Effector CD8-positive, alpha-beta T cell (primary cell): Measurements from ENCODE around the gene MMP7.

Experiments used
- DNase-seq: peaks from one replicate; lab custom pipeline; 2025; lab: John Stamatoyannopoulos, UW

The MMP7 gene

DNA sequence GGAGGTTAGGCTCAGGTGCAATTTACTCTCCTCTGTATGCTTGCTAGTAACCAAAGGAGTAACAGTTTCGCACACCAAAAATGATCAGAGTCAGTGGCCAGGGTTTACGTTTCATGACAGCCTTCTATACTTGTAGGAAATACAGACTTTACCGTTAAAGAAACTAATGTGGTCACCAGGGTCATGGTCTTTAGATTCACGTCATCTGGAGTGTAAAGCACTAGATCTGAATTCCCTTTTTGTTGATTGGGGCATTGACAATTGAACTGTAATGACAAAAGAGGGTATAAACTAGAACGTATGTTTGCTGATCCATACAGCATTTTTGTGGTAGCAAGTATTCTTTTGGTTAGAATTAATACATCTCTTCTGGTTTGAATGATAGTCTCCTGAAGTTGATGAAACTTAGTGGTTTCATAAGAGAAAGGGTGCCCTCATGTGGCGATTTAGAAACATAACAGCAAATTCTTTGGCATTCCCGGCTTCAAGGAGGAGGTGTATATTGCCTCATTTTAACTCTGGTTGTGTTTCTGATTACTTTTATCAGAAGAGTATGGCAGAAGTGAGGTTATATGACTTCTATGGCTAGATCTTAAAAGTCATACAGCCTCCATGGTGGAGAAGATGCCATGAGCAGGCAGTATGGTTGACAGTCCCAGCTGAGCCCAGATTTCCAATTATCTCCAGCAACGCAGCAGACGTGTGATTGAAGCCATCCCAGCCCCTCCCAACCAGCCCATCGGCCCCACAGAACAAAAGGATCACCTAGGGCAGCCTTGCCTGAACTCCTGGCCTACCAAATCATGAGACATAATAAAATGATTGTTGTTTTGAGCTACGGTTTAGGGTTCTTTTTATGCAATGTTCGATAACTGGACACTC is 35.1 kb downstream of the MMP7 start:
- DNase-seq = peak; percentile 11

DNA sequence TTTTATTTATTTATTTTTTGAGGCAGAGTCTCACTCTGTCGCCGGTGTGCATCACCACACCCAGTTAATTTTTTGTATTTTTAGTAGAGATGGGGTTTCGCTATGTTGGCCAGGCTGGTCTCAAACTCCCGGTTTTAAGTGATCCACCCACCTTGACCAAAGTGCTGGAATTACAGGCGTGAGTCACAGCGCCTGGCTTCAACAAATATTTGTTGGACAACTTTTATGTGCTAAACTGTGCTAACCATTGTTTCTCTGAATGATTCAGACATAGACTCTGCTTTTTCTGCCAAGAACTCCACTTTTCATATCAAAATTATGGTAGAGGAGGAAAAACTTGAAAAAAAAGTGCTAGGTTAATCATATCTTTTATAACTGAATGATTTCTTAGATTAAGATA is 36.3 kb downstream of the MMP7 start:
- no peak for DNase-seq

DNA sequence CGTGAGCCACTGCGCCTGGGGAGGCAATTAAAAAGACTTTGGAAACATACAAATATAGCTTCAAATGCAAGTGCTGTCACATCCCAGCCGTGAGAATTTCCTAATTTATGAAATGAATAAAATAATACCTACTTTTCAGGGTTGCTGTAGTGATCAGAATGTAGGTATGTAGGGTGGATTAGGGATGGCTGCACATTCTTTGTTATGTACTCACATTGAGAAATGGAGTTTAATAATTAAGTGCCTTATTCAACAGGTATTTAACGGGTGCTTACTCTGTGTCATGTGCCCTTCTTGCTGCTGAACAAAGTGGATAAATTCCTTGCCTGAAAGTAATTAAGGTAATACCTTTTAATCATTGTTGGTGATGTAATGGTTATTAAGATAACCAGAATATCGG is 37.0 kb downstream of the MMP7 start:
- DNase-seq = no peak

DNA sequence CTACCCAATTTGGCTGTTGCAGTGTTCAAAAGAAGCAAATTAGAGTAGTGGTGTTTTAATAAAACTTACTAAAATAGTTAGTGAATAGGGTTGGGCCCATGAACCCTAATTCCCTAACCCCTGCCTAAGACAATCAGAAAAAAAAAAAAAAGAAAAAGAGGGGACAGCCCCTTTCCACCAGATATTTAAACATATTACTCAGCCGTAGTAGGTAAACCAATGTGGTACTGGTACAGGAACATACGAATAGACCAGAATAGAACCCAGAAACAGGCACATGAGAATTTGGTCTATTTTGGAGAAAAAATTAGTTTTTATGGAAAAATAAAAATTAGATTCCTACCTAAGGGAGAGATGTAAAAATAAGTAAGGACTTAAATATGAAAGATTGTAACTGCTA is 38.6 kb downstream of the MMP7 start:
- no peak for DNase-seq

DNA sequence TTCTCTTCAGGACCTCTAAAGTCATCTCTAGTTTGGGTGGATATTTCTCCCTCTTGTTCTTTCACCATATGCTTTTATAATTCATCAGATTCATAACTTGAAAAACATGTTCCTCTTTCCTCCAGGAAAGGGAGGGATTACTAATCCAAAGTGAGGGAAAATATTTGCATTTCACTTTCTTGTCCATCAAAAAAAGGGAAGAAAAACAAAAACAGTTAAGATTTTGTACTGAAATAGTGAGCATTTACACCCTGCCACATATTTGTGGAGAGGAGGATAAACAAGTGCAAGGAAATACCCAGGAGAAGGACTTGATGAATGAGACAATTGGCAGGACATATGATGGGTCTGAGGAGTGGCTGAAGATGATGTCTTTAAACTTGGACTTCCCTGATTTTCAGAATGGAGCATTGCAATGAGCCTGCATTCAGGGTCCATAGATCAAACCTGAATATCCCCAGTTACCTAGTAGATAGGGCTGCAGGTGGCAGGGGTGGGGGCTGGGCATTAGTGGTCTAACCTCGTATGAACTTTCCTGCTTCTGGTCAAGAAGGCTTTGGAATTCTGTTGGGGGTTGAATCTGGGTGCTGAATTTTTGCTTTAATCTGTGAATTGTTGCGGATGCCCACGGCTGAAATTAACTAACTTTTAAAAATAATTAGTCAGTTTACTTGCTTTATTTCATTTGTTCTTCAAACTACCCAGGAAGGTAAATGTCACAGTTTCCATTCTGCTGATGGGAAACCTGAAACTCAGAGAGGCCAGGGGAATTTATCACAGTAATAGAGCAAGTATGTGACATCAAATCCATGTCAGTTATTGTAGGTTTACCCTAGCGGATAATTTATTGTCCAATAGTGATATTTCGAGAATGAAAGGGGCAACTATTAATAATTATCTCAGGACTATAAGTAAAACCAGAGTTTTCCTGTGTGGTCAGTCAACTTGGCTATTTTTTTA is 41.1 kb downstream of the MMP7 start:
- no peak for DNase-seq

DNA sequence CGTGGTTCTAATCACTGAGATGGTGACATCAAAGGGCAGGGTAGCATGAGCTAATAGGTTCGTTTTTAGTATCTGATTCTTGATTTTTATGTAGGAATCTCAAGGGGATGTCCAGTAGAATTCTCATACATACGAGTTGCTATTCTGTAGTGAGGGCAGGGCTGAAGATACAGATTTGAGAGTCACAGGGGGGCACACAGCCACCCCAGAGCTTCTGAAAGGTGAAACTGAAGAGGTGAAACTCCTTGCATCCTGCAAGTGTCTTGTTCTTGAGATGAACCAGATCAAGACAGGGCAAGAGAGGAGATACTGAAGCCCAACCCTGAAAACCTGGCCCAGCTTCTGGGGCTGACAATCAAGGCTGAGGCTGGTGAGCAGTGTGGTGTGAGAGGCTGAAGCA is 42.3 kb downstream of the MMP7 start:
- no peak for DNase-seq

DNA sequence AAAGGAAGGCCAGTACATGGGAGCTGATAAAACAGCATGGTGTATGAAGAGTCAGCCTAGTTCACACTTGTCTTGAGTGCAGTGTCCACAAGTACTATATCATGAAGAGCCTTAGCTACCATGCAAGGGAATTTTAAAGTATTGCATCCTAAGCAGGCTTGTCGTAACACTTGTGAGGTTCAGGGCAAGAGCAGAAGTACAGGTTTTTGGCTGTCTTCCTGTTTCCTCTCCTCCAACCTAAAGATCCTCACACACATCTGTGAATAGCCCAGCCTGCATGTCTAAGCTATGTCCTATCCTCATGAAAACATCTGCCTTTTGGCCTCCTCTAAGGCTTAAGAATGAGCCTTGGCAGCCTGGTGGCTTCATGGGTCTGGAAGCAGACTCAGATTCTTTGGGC is 43.3 kb downstream of the MMP7 start:
- no peak for DNase-seq

DNA sequence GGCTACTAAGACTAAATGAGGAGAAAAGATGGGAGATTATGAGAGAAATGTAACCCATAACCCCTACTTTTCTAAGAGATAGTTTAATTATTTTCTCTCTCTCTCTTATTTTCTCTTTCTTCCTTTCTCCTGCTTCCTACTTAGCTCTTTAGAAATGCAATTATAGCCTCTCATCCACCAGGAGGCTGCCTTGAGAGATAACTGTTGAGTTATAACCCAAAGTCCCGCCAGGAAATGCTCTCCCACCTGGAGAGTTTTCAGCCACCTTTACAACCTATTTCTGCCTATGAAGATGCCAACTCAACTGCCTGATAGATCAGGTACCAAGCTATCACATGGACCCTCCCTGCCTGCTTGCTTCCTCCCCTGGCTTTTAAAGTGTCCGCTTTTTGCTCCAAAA is 44.0 kb downstream of the MMP7 start:
- no peak for DNase-seq

DNA sequence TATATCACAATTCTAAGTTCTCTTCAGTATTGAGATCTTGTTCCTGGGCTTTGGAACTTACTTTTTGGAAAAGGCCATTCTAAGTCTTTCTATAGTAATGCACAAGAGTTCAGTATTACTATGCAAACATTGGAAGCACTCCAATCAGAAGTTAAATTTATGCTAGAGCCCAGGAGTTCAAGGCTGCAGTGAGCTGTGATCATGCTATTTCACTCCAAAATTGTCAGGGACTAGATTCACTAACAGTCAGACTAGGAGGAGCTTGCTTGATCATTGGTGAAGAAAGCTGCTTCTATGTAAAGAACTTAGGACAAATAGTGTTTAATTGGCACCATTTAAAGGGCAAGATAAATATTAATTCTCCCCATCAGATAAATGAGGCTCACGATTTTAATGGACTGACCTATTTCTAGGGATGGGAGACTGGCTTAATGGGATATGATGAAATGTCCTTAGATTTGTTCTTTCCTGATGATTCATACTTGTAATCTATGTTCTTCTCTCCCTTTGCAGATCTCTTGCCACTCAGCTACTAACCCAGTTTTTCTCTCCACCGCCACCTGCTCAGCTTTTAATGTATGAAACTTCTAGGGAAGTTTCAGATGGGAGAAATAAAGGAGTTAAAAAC is 45.3 kb downstream of the MMP7 start:
- no peak for DNase-seq

DNA sequence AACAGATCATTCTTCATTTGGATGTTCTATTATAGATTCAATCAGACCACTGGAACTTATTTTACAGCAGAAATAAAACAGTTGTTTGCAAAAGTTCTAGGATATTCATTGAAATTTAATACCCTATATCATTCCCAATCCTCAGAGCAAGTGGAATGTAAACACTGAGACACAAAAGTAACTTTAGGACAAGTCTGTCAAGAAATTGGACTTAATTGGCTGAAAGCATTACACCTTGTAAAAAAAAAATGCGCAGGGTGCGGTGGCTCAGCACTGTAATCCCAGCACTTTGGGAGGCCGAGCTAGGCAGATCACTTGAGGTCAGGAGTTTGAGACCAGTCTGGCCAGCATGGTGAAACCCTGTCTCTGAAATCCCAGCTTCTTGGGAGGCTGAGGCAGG is 48.1 kb downstream of the MMP7 start:
- DNase-seq = no peak

DNA sequence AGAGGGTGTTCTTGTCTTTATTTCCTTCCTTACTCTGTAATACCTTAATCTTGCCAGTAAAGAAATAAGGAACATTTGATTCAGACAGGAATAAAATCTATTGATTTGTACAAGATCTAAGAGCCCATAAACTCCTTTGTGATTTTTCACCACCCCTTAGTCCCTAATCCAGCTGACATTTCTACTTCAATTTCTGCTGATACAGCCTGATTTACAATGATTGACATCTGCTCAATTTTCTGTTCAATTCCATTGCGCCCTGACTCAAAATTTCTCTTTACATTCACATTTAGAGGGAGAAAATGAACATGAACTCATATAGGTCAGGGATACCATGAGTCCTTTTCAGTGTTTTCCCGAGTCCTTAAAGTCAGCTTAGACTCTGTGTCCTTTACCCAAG is 50.8 kb downstream of the MMP7 start:
- DNase-seq = no peak

DNA sequence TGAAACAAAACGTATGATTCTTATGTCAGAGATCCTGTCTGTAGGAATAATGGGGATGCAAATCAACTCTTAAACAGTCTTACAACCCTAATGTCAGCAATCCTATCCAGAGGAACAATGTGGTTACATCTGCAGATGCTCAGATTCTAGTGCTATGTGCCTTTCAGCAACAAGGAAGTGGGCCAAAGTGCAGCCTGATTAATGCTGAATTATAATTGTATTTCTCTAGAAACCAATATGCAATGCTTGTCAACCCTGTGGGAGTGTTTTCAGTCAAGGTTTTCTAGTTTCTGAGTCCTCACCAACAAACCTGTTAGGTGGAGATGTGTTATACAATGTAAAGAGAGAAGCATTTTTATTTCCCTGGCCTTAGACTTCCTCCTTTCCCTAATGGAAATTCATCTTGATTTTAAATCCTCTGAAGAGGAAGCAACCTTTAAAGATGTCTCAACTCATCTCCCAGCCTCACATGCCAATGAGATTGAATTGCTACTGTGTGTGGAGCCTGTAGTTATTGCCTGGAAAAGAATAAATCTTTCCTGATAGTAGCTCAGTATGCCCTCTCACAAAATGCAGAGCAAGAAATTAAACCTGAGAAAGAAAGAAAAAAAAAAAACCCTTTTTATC is 51.8 kb downstream of the MMP7 start:
- DNase-seq = no peak

DNA sequence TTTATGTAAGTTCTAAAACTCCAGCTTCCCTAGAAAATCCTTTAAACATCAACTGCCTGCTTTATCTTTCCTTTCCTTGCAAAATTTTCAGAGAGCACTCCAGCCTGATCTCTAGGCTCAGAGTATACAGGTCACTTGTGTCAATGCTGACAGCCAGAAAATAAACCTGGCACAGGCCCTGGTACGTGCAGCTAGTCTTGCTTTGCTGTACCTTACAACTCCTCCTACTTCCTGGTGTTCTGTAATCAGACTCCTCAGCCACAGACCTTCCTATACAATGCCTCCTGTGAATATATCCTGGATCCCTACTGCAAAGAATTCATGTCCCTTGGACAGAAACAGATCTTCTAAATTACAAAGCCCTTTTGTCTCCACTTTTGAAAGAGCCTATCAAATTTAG is 53.7 kb downstream of the MMP7 start:
- no peak for DNase-seq

DNA sequence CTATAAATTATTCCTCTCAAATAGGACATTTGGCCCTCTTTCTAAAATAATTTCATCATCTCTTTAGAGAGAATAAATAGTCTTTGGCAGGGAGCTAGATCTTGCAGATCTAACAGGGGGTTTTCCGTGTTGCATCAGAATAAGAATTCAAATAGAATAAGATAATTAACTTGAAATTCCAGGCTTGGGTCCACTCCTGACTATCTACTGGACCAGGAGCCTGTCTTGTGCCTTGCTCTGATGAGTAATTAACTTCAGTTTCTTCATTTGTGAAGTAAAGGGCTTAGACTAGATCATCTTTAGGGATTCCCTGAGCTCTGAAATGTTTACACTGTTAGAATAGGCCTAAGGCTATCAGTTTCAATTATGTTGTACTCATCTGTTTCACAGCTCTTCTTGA is 54.5 kb downstream of the MMP7 start:
- no peak for DNase-seq

DNA sequence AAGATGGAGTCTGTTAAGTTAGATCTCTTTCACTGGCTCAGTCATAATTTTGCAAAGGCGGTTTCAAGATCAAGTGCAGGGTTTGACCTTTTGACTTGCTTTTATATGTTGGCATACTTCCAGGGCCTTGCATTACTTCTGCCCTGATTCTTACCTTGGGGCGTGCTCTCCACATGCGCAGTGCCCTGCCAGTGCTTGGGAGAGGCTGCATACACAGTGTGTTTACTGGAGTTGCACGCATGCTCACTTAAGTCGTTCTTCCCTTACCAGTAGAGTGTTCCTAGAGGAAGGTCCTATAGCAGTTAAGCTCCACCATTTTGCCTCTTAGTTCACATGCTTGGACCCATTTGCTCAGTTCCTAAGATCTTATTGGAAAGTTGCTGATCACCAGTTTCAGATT is 57.0 kb downstream of the MMP7 start:
- no peak for DNase-seq

DNA sequence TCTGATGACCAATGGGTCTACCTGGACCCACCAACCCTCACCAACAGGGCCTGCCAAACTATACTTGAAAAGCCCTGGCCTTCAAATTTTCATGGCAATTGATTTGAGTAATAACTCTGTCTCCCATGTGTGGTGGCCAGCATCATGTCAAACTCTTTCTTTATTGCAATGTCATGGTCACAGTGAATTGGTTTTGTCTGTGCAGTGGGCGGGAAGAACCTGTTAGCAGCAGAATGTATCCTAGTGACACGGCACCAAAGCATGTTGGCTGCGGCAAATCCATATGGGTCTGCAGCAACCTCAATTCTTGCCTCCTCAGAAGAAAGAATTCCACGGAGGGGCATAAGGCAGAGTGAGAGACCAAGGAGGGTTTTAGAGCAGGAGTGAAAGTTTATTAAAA is 58.4 kb downstream of the MMP7 start:
- no peak for DNase-seq

DNA sequence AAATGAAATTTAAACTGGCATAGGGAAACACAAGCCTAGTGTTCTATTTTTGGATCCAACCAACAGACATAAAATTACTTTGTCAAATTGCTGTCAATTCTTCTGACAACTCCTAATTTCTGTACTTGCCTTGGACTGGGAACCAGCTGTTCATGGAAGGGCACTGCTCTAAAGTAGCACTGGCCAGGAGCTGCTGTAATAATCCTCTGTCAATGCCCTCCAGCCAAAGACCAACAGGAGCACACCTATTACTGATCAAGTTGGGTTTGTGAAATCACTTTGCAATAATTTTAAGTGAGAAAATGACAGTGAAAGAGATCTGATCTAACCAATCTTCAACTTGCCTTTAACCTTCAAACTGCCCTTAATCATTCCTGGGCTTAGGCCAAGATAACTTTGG is 59.1 kb downstream of the MMP7 start:
- no peak for DNase-seq
